A549 (cell line): ENCODE data around the gene ATAD5. TPM values are rescaled to one million over a fixed set of nuclear protein-coding genes. Genes with fewer than 3 reads are reported as not detected.
A peak's percentile ranks its signal among the peaks of the same experiment; 100 is the strongest.
"Not testable (repeated sequence)": the region's sequence is repeated elsewhere in the genome, so short reads cannot be mapped to it uniquely, and the experiment has no call there.

ENCODE experiments used
- ATAC-seq, 2 experiments: fragments of 200-7000 bp in 1 of 2; fragments of >200 bp in 1 of 2; cut with Nextera tagmentation in 1 of 2; cut with Tn5 transposase in 1 of 2; 3 replicates each; pipeline versions ENCODE4 v1.8.0 to v1.9.1; 2018 to 2020; ENCODE audit warnings: mild to moderate bottlenecking in 1 of 2, moderate library complexity in 1 of 2
- CTCF ChIA-PET: fragments of 300-600 bp; sonication (Branson Sonifier 250); formaldehyde crosslinking; extraction: SDS; loops from one replicate; lab custom pipeline; 2021; ENCODE audit warnings: antibody characterized with exemption, inconsistent platforms; lab: Yijun Ruan, JAX
- POLR2A ChIA-PET: fragments of 350-600 bp; formaldehyde crosslinking; extraction: SDS; loops from one replicate; lab custom pipeline; 2021; ENCODE audit warnings: antibody characterized with exemption, inconsistent platforms; lab: Yijun Ruan, JAX
- DNase-seq, 2 experiments: peaks; one replicate each; pipeline versions ENCODE4 v3.0.0 to v3.0.0-alpha.2; 2011 to 2016; ENCODE audit warnings: low read depth in 1 of 2, low spot score in 1 of 2
- FAIRE-seq: peaks from 2 replicates; lab custom pipeline; 2011; peaks lifted over from hg19 to GRCh38; lab: Jason Lieb, UNC
- H3K27ac ChIP-seq, 2 experiments: fragments of >200 bp; sonication (Bioruptor Twin); formaldehyde crosslinking; 3 replicates each; pipeline ENCODE4 v1.5.1; 2016 to 2017
- H3K4me1 ChIP-seq: fragments of >200 bp; sonication (Bioruptor Twin); formaldehyde crosslinking; 3 replicates; pipeline ENCODE4 v1.6.1; 2016
- H3K4me2 ChIP-seq: fragments of >200 bp; sonication (Bioruptor Twin); formaldehyde crosslinking; 3 replicates; pipeline ENCODE4 v1.6.1; 2016
- H3K4me3 ChIP-seq: fragments of >200 bp; sonication (Bioruptor Twin); formaldehyde crosslinking; 3 replicates; pipeline ENCODE4 v1.5.1; 2016
- H3K9me3 ChIP-seq: fragments of >200 bp; sonication (Bioruptor Twin); formaldehyde crosslinking; 3 replicates; pipeline ENCODE4 v1.6.1; 2016
- CBX8 ChIP-seq: fragments of 200-600 bp; sonication (generic); IDR thresholded peaks from 2 replicates; pipeline ENCODE4 v1.6.1; 2016
- CEBPB ChIP-seq, 2 experiments: fragments of >200 bp in 1 of 2; sonication (Bioruptor Twin) in 1 of 2; formaldehyde crosslinking in 1 of 2; IDR thresholded peaks; 2 replicates each; pipeline ENCODE4 v1.6.1; 2012 to 2016
- CHD2 ChIP-seq: fragments of 150-350 bp; IDR thresholded peaks from 2 replicates; pipeline ENCODE4 v1.6.1; 2014; ENCODE audit warnings: low read length; ENCODE audit not compliant: partially characterized antibody
- CHD4 ChIP-seq: fragments of 200-600 bp; sonication (generic); IDR thresholded peaks from 2 replicates; pipeline ENCODE4 v1.6.1; 2016; ENCODE audit warnings: antibody characterized with exemption, mild to moderate bottlenecking, borderline replicate concordance
- EP300 ChIP-seq, 2 experiments: fragments of >200 bp; sonication (Bioruptor Twin); formaldehyde crosslinking; IDR thresholded peaks; 2 replicates in 1 of 2; 3 replicates in 1 of 2; pipeline ENCODE4 v1.6.1; 2016 to 2017
- ESRRA ChIP-seq: fragments of 150-350 bp; IDR thresholded peaks from 2 replicates; pipeline ENCODE4 v1.6.1; 2014; ENCODE audit warnings: mild to moderate bottlenecking, low read length, borderline replicate concordance
- FOSB ChIP-seq: fragments of 250-450 bp; sonication (Bioruptor Pico); IDR thresholded peaks from 2 replicates; pipeline ENCODE4 v1.5.0; 2020; ENCODE audit warnings: mild to moderate bottlenecking, moderate library complexity
- FOSL2 ChIP-seq, 2 experiments: fragments of 450-650 bp in 1 of 2; fragments of >200 bp in 1 of 2; sonication (Bioruptor Twin) in 1 of 2; formaldehyde crosslinking; IDR thresholded peaks; 2 replicates each; pipeline versions ENCODE4 v1.5.0 to v1.6.1; 2016 to 2020; ENCODE audit warnings: mild to moderate bottlenecking in 1 of 2, moderate library complexity in 1 of 2
- HEYL ChIP-seq: fragments of 250-450 bp; sonication (Bioruptor Pico); IDR thresholded peaks from 2 replicates; pipeline ENCODE4 v1.8.0; 2021; ENCODE audit warnings: mild to moderate bottlenecking, moderate library complexity
- HOXA7 ChIP-seq: fragments of 250-450 bp; sonication (Bioruptor Pico); IDR thresholded peaks from 2 replicates; pipeline ENCODE4 v1.5.0; 2020; ENCODE audit warnings: mild to moderate bottlenecking, moderate library complexity
- HOXB13 ChIP-seq: fragments of 250-450 bp; sonication (Bioruptor Pico); IDR thresholded peaks from 2 replicates; pipeline ENCODE4 v1.5.0; 2020; ENCODE audit warnings: low read depth, mild to moderate bottlenecking, moderate library complexity
- JUNB ChIP-seq: fragments of >200 bp; sonication (Bioruptor Twin); formaldehyde crosslinking; IDR thresholded peaks from 2 replicates; pipeline ENCODE4 v1.6.1; 2016
- KDM5A ChIP-seq: fragments of 200-600 bp; sonication (generic); IDR thresholded peaks from 2 replicates; pipeline ENCODE4 v1.6.1; 2016; ENCODE audit warnings: antibody characterized with exemption, mild to moderate bottlenecking
- MAZ ChIP-seq: fragments of 150-350 bp; IDR thresholded peaks from 2 replicates; pipeline ENCODE4 v1.6.1; 2014; ENCODE audit warnings: antibody characterized with exemption, low read depth, low read length, borderline replicate concordance
- NFE2L2 ChIP-seq: fragments of 150-350 bp; conservative IDR thresholded peaks from 2 replicates; pipeline ENCODE4 v1.6.1; 2014; ENCODE audit warnings: low read length
- NR3C1 ChIP-seq: fragments of >200 bp; sonication (Bioruptor Twin); formaldehyde crosslinking; IDR thresholded peaks from 3 replicates; pipeline ENCODE4 v1.6.1; 2017
- PHF8 ChIP-seq: fragments of 200-600 bp; sonication (generic); IDR thresholded peaks from 2 replicates; pipeline ENCODE4 v1.6.1; 2016; ENCODE audit warnings: low read depth, mild to moderate bottlenecking, antibody characterized with exemption, moderate library complexity, borderline replicate concordance
- POLR2A ChIP-seq: IDR thresholded peaks from 2 replicates; pipeline ENCODE4 v1.6.1; 2012; ENCODE audit warnings: mild to moderate bottlenecking, low read length
- POLR2AphosphoS2 ChIP-seq: conservative IDR thresholded peaks from 2 replicates; pipeline ENCODE4 v1.6.1; 2012; ENCODE audit warnings: low read length, improper control_type of control experiment, inconsistent platforms
- RAD21 ChIP-seq, 2 experiments: fragments of >200 bp in 1 of 2; sonication (Bioruptor Twin) in 1 of 2; formaldehyde crosslinking in 1 of 2; IDR thresholded peaks in 1 of 2; conservative IDR thresholded peaks in 1 of 2; 2 replicates in 1 of 2; 3 replicates in 1 of 2; pipeline ENCODE4 v1.6.1; 2012 to 2018; ENCODE audit warnings: inconsistent platforms in 1 of 2
- RCOR1 ChIP-seq: fragments of 150-350 bp; IDR thresholded peaks from 2 replicates; pipeline ENCODE4 v1.6.1; 2014; ENCODE audit warnings: antibody characterized with exemption, low read length, low read depth
- RNF2 ChIP-seq: fragments of 200-600 bp; sonication (generic); IDR thresholded peaks from 2 replicates; pipeline ENCODE4 v1.6.1; 2016; ENCODE audit warnings: low read depth, mild to moderate bottlenecking, antibody characterized with exemption, moderate library complexity, borderline replicate concordance
- SMC3 ChIP-seq: fragments of >200 bp; sonication (Bioruptor Twin); formaldehyde crosslinking; IDR thresholded peaks from 3 replicates; pipeline ENCODE4 v1.6.1; 2018; ENCODE audit warnings: inconsistent platforms
- ZSCAN20 ChIP-seq: fragments of 250-450 bp; sonication (Bioruptor Pico); IDR thresholded peaks from 2 replicates; pipeline ENCODE4 v1.8.0; 2022; ENCODE audit warnings: mild to moderate bottlenecking, moderate library complexity
- WGBS: methylation state at CpG from one replicate; pipeline ENCODE4 v1.1.6; 2017; ENCODE audit errors: missing lambda C conversion rate; 5-methylcytosine and 5-hydroxymethylcytosine counted together
- polyA plus RNA-seq, 4 experiments: library from polyadenylated mRNA; depleted of rRNA in 3 of 4; stranded (reverse); fragments of >200 nt; fragmentation: RNase III in 1 of 4; extraction: RNeasy Plus Mini Kit Qiagen cat#74134 plus additional on column Dnase treatment in 1 of 4; gene quantifications; 2 replicates in 3 of 4; 3 replicates in 1 of 4; pipeline ENCODE4 v1.2.3, GENCODE V29; 2011 to 2017
- TF ChIP-seq, protein P1 (sequence below): fragments of 150-350 bp; IDR thresholded peaks from 2 replicates; pipeline ENCODE4 v1.6.1; 2014; ENCODE audit warnings: low read depth, mild to moderate bottlenecking, low read length
- TF ChIP-seq, protein P2 (sequence below): fragments of 250-450 bp; sonication (Bioruptor Pico); IDR thresholded peaks from 2 replicates; pipeline ENCODE4 v1.5.0; 2021; ENCODE audit warnings: mild to moderate bottlenecking, moderate library complexity, borderline replicate concordance
- TF ChIP-seq, protein P3 (sequence below): fragments of 450-650 bp; IDR thresholded peaks from 2 replicates; pipeline ENCODE4 v1.6.1; 2014; ENCODE audit warnings: antibody characterized with exemption
- TF ChIP-seq, protein P4 (sequence below): IDR thresholded peaks from 2 replicates; pipeline ENCODE4 v1.6.1; 2012

Gene ATAD5
- polyA plus RNA-seq, 2 of the 4 experiments (the other 2 are of a cell fraction): 4.5 to 9.5 TPM

DNA sequence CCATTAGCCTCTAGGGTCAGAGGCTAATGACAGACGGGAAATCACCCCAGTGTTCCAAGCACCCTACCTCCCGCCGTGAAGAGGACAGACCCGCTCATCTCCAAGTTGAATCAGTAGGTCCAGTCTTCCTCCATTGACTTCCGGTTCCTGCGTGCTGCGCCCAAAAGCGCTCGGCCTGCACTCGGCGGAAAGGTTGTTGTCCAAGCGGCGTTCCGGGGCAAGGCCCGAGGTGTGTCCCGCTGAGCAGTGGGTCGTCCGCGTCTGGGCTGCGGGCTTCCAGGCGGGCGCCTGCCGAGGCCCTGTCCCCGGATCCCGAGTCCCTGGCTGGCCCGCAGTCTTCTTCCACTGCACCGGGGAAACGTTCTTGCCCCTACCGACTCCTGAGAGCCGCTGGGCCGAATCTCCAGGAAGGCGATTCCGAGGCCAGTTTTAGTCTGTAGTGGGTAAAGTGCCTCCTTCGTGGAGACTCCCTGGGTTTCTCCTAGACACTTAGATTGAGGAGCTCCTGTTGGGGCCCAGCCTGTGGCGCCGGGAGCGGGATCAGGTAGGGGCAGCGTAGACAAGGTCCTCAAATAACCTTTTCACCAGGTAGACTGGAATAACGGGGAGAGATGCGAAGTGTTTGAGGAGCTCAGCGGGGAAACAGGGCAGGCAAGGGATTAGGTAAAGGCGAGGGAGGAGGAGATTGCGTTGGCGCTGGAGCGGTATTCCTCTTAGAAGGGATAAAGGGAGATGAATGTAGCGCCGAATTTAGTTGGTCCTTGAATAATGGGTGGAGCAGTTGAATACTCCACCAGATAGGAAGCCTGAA lies 74.5 kb downstream of the ATAD5 start, which contains the start of gene TEFM (continued):
- TF ChIP-seq, protein P1, sequence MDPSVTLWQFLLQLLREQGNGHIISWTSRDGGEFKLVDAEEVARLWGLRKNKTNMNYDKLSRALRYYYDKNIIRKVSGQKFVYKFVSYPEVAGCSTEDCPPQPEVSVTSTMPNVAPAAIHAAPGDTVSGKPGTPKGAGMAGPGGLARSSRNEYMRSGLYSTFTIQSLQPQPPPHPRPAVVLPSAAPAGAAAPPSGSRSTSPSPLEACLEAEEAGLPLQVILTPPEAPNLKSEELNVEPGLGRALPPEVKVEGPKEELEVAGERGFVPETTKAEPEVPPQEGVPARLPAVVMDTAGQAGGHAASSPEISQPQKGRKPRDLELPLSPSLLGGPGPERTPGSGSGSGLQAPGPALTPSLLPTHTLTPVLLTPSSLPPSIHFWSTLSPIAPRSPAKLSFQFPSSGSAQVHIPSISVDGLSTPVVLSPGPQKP: no peak
- TF ChIP-seq, protein P2, sequence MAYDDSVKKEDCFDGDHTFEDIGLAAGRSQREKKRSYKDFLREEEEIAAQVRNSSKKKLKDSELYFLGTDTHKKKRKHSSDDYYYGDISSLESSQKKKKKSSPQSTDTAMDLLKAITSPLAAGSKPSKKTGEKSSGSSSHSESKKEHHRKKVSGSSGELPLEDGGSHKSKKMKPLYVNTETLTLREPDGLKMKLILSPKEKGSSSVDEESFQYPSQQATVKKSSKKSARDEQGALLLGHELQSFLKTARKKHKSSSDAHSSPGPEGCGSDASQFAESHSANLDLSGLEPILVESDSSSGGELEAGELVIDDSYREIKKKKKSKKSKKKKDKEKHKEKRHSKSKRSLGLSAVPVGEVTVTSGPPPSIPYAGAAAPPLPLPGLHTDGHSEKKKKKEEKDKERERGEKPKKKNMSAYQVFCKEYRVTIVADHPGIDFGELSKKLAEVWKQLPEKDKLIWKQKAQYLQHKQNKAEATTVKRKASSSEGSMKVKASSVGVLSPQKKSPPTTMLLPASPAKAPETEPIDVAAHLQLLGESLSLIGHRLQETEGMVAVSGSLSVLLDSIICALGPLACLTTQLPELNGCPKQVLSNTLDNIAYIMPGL (CRISPR knock-in tag): peak; percentile 76; the same call in 1 of the 2 replicates
- no peak for TF ChIP-seq RNF2
- peak; percentile 17 to 51; a peak in 3 of 5 replicates for TF ChIP-seq RAD21 (conservative IDR thresholded peaks at IDR 0.05 in 1 of 2, IDR thresholded peaks at IDR 0.05 in 1 of 2)
- peak; percentile 22 for TF ChIP-seq CHD2
- no peak for TF ChIP-seq NR3C1
- peak; percentile 94 for TF ChIP-seq POLR2A
- TF ChIP-seq, protein P3, sequence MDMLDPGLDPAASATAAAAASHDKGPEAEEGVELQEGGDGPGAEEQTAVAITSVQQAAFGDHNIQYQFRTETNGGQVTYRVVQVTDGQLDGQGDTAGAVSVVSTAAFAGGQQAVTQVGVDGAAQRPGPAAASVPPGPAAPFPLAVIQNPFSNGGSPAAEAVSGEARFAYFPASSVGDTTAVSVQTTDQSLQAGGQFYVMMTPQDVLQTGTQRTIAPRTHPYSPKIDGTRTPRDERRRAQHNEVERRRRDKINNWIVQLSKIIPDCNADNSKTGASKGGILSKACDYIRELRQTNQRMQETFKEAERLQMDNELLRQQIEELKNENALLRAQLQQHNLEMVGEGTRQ: no peak
- no peak for TF ChIP-seq ZSCAN20 (CRISPR knock-in tag)
- TF ChIP-seq CBX8: no peak
- no peak for TF ChIP-seq HEYL
- 0 out of 2 replicates have a peak, but pooled peaks have one; percentile 42 for TF ChIP-seq MAZ
- peak; percentile 48 for TF ChIP-seq SMC3
- no peak for TF ChIP-seq ESRRA
- TF ChIP-seq CEBPB (IDR thresholded peaks at IDR 0.05): no peak
- no peak for TF ChIP-seq POLR2AphosphoS2
- TF ChIP-seq CHD4: no peak

DNA sequence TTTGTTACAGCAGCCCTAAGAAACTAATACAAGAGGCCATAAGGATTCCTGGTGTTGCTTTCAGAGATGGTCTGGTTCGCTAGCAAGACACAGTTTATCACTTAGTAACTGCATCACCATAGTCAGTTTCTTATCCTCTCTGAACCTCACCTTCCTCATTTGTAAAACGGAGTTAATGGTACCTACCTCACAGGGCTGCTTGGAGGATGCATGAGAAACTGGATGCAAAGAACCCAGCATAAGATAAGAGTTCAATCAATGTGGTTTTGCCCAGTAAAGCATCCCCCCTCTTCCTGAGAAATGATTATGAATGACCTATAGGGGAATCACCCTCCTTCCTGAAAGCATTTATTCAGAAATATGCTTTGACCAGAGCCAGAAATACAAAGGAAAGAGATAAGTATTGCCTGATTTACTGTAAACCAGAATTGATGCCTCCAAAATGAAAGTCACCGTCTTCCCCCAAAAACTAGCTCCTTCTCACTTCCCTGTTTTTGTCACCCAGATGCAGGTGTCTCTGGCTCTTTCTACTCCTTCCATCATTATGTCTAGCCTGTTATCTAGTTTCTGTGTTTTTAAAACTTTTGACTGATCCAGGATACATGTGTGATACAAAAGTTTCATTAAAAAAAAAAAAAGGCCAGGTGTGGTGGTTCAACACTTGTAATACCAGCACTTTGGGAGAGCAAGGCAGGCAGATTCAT lies 77.1 kb downstream of the ATAD5 start:
- WGBS: 84% methylated on average over 3 of the region's 3 CpGs

DNA sequence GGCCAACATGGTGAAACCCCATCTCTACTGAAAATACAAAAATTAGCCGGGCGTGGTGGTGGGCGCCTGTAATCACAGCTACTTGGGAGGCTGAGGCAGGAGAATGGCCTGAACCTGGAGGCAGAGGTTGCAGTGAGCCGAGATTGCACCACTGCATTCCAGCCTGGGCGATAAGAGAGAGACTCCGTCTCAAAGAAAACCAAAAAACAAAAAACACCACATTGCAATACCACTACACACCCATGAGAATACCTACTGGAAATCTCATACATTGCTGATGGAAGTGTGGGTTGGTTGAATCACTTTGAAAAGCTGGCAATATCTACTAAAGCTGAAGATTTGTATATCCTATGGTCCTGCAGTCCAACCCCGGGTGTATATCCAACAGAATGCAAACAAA lies 78.4 kb downstream of the ATAD5 start:
- 85% methylated on average over 7 of the region's 7 CpGs for WGBS

More for the DNA sequence above, 77.1 kb downstream of the ATAD5 start:
- ChIA-PET POLR2A (interaction anchor here (0.7 kb wide), 1 partner anchor 13 kb away, joined by 3 read pairs; the partner anchor contains the start of gene ADAP2), CTCF (interaction anchor here (1.1 to 1.6 kb wide), 2 partner anchors 15 to 617 kb away, joined by 3 to 4 read pairs; no protein-coding TSS in a partner anchor)
- TF ChIP-seq CBX8 (no peak), HOXA7 (no peak), FOSL2 (IDR thresholded peaks at IDR 0.05) (no peak), FOSL2 (CRISPR knock-in tag; IDR thresholded peaks at IDR 0.05) (no peak), KDM5A (no peak), POLR2A (no peak), CHD2 (no peak), NR3C1 (no peak), NFE2L2 (no peak), HEYL (no peak), RCOR1 (no peak), CEBPB (IDR thresholded peaks at IDR 0.05) (no peak), HOXB13 (CRISPR knock-in tag) (no peak), ESRRA (no peak), PHF8 (no peak), EP300 (IDR thresholded peaks at IDR 0.05) (no peak), FOSB (no peak), JUNB (no peak)
- TF ChIP-seq, protein P4, sequence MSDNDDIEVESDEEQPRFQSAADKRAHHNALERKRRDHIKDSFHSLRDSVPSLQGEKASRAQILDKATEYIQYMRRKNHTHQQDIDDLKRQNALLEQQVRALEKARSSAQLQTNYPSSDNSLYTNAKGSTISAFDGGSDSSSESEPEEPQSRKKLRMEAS: no peak
- Histone ChIP-seq H3K4me3 (no peak overlapping the region), H3K27ac (no peak overlapping the region), H3K4me1 (peaks cover 11% of the 10 kb centered on the region; the same call in 2 of the 3 replicates), H3K4me2 (no peak overlapping the region), H3K9me3 (no peaks in the 10 kb centered on the region)
- no peak for ATAC-seq
- no peak for FAIRE-seq
- DNase-seq: no peak

More for the DNA sequence above, 78.4 kb downstream of the ATAD5 start:
- DNase-seq, H3K4me1 ChIP-seq, FAIRE-seq, H3K4me2 ChIP-seq, H3K9me3 ChIP-seq, H3K27ac ChIP-seq, ATAC-seq, H3K4me3 ChIP-seq: not testable (repeated sequence)
- CTCF ChIA-PET: interaction anchor here (0.6 to 1.6 kb wide), 5 partner anchors 12 to 616 kb away, joined by 3 to 4 read pairs (median 3); no protein-coding TSS in a partner anchor
- POLR2A ChIA-PET: interaction anchor here (0.8 kb wide), 1 partner anchor 18 kb away, joined by 3 read pairs; no protein-coding TSS in a partner anchor
